HG03097 (cell line): ENCODE measurements around the gene AFF3.

ENCODE experiments used
- ATAC-seq: cut with Tn5 transposase; IDR thresholded peaks from one replicate; pipeline ENCODE4 v1.9.1; 2021; ENCODE audit not compliant: unreplicated experiment, low FRiP score

The AFF3 gene

GRCh38 chr2:99810225-99810624, 332.2 kb downstream of the AFF3 start:
- ATAC-seq: no peak

GRCh38 chr2:99809259-99809900, 333.0 kb downstream of the AFF3 start:
- ATAC-seq: no peak

GRCh38 chr2:99808361-99809200, 333.8 kb downstream of the AFF3 start:
- ATAC-seq: no peak

- no peak for ATAC-seq
Measured at GRCh38 chr2:99806758-99807157, 335.6 kb downstream of the AFF3 start.

- no peak for ATAC-seq
Measured at GRCh38 chr2:99805930-99806476, 336.4 kb downstream of the AFF3 start.

GRCh38 chr2:99803846-99804245, 338.5 kb downstream of the AFF3 start:
- ATAC-seq: no peak

- ATAC-seq: no peak
Measured at GRCh38 chr2:99802734-99803133, 339.7 kb downstream of the AFF3 start.

GRCh38 chr2:99801327-99801901, 341.0 kb downstream of the AFF3 start:
- no peak for ATAC-seq

GRCh38 chr2:99797475-99797874, 344.9 kb downstream of the AFF3 start:
- no peak for ATAC-seq

- ATAC-seq: no peak
Measured at GRCh38 chr2:99794414-99794813, 348.0 kb downstream of the AFF3 start.

- ATAC-seq: no peak
Measured at GRCh38 chr2:99793022-99793421, 349.4 kb downstream of the AFF3 start.

- ATAC-seq: no peak
Measured at GRCh38 chr2:99789849-99790248, 352.5 kb downstream of the AFF3 start.

- no peak for ATAC-seq
Measured at GRCh38 chr2:99787769-99788382, 354.5 kb downstream of the AFF3 start.

- no peak for ATAC-seq
Measured at GRCh38 chr2:99786636-99787390, 355.6 kb downstream of the AFF3 start.

GRCh38 chr2:99784946-99785345, 357.4 kb downstream of the AFF3 start:
- no peak for ATAC-seq

- no peak for ATAC-seq
Measured at GRCh38 chr2:99784282-99784681, 358.1 kb downstream of the AFF3 start.

- ATAC-seq: no peak
Measured at GRCh38 chr2:99780276-99780675, 362.1 kb downstream of the AFF3 start.

GRCh38 chr2:99779276-99779675, 363.1 kb downstream of the AFF3 start:
- ATAC-seq: no peak

- no peak for ATAC-seq
Measured at GRCh38 chr2:99777656-99778290, 364.6 kb downstream of the AFF3 start.
